Fibroblast of pulmonary artery (primary cell): ENCODE data around the gene HEPHL1.

Source experiments
- DNase-seq: peaks from one replicate; pipeline ENCODE4 v3.0.0-alpha.2; 2010; ENCODE audit warnings: low read depth
- H3K4me3 ChIP-seq: replicated peaks from 2 replicates; pipeline ENCODE4 v1.5.1; 2011; ENCODE audit warnings: low read depth, mild to moderate bottlenecking, control low read depth, low read length, moderate library complexity
- TF ChIP-seq, protein P1 (sequence below): IDR thresholded peaks from 2 replicates; pipeline ENCODE4 v1.5.1; 2011; ENCODE audit warnings: mild to moderate bottlenecking, control low read depth, low read length, inconsistent platforms; ENCODE audit errors: missing control alignments

Gene HEPHL1

DNA sequence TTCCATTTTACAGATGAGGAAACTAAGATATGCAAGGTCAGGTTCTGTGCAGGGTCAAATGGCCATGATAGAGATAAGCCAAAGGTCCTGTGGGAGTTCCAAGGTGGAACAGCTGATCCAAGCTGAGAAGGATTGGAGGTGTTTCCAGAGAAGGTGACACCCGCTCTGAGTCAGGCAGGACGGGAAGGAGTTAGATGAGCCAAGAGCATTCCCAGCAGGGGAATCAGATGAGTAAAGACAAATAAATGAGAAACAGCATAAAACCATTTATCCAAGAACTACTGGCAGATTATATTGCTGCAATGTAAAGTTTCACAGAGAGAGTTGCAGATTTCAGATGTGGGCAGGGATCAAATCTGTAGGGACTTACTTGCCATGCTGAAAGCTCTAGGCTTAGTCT, 18.9 kb upstream of the HEPHL1 start:
- TF ChIP-seq, protein P1, sequence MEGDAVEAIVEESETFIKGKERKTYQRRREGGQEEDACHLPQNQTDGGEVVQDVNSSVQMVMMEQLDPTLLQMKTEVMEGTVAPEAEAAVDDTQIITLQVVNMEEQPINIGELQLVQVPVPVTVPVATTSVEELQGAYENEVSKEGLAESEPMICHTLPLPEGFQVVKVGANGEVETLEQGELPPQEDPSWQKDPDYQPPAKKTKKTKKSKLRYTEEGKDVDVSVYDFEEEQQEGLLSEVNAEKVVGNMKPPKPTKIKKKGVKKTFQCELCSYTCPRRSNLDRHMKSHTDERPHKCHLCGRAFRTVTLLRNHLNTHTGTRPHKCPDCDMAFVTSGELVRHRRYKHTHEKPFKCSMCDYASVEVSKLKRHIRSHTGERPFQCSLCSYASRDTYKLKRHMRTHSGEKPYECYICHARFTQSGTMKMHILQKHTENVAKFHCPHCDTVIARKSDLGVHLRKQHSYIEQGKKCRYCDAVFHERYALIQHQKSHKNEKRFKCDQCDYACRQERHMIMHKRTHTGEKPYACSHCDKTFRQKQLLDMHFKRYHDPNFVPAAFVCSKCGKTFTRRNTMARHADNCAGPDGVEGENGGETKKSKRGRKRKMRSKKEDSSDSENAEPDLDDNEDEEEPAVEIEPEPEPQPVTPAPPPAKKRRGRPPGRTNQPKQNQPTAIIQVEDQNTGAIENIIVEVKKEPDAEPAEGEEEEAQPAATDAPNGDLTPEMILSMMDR: no peak
- DNase-seq: no peak
- H3K4me3 ChIP-seq: no peak overlapping the region

DNA sequence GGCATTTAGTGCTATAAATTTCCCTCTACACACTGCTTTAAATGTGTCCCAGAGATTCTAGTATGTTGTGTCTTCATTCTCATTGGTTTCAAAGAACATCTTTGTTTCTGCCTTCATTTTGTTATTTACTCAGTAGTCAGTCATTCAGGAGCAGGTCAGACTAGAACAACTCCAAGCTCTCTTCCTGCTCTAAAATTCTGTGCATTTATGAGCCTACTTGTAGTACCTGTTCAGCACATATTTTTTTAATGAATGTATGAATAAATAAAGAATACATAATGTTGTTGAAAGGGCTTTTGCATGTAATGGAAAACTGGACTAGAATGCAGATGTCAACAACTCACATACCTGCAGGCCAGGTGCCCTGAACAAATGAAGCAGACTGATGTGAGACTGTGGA, 13.7 kb upstream of the HEPHL1 start:
- TF ChIP-seq, protein P1: no peak
- DNase-seq: no peak
- H3K4me3 ChIP-seq: no peak overlapping the region

DNA sequence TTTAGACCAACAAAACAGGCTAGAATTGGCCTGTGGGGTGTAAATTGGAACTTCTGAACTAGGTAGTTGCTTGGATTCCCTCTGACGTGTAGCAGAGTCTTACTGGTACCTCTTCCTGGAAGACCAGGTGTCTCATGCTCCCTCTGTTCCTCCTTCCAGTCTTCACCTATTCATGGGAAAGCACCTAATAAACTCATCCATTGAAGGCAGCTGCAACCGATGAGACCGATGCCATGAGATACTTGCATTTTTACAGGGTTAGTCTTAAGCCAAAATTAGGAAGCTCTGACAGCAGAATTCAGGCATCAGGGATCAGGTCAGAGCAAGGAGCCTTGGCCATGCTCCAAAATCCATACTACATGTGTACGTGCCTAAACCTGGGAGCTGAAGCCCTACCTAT, 13.2 kb upstream of the HEPHL1 start:
- TF ChIP-seq, protein P1: no peak
- no peak overlapping the region for H3K4me3 ChIP-seq
- no peak for DNase-seq

DNA sequence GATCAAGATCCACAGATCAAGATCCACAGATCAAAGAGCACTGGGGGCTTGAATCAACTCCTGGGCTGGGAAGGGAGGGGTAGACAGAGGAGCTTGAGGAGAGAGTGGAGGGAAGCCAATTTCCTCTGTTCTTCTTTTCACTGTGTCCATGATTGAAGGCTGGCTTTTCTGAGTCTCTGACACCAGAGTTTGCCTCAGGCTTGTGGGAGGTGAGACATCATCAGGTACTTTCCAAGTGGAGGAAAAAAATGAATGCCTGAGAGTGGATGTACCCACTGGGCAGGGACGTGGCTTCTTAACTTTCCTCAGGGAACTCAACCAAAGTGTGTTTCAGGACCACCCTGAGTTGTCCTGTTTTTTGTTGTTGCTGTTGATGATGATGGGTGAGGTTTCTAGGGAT, 11.0 kb upstream of the HEPHL1 start:
- TF ChIP-seq, protein P1: no peak
- no peak overlapping the region for H3K4me3 ChIP-seq
- DNase-seq: no peak

DNA sequence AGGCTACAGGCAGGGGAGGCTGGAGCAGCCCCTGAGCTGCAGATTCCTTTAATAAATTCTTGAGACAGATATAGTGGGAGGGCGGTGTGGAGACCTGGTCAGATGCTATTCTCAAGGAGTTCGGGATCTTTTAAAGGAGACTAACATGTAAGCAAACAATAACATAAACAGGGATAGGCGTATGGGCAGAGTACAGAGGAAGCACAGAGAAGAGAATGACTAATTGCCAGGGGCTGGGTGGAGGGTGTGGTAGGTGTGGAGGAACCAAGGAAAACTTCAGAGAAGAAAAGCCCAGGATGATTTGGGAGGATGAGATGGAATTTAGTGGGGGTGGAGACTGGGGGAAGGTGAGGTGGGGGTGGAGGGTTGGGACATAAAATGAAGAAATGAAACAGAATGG, 9.7 kb upstream of the HEPHL1 start:
- H3K4me3 ChIP-seq: no peak overlapping the region
- DNase-seq: no peak
- TF ChIP-seq, protein P1: no peak

DNA sequence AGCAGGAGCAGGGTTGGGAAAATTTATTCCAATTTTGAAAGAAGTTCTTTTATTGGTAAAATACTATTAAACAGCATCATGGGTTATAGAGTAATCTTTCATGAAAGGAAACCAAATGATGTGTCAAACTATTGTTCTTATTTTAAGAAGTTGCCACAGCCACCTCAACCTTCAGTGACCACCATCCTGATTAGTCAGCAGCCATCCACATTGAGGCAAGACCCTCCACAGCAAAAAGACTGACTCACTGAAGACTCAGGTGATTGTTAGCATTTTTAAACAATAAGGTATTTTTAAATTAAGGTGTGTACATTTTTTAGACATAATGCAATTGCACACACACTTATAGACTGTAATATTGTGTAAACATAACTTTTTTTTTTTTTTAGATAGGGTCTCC, 3.7 kb upstream of the HEPHL1 start:
- no peak for DNase-seq
- TF ChIP-seq, protein P1: no peak
- H3K4me3 ChIP-seq: no peak overlapping the region

DNA sequence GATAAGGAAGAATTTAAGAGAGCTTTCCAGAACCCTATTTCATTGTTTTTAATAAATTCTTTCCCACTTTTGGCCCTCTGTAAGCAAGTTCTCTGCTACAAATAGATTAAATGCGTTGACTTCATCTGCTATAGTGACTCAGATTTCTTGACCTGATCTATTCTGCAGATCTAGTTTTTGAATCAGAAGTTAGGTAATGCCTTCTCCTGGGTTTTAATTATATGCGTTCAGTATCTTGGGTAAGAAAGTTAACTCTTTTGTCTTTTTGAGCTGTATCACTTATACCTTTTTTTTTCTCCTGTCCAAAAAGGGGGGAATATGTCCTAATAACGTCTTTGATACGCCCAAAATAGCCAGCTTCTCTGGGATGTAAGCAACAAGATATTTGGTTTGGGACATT, 2.4 kb upstream of the HEPHL1 start:
- TF ChIP-seq, protein P1: no peak
- no peak for DNase-seq
- H3K4me3 ChIP-seq: no peak overlapping the region
